K562 (cell line): ENCODE data around the gene SLC22A6. TPM values are rescaled to one million over a fixed set of nuclear protein-coding genes. Genes with fewer than 3 reads are reported as not detected.

Experiments
- AFF1 ChIP-seq, 2 experiments: fragments of 450-650 bp; IDR thresholded peaks; 2 replicates each; pipeline ENCODE4 v1.6.1; 2018; ENCODE audit warnings: mild to moderate bottlenecking in 2 of 2, low read depth in 1 of 2; ENCODE audit not compliant: partially characterized antibody in 2 of 2
- FOXK1 ChIP-seq: sonication (generic); formaldehyde crosslinking; IDR thresholded peaks from 2 replicates; pipeline ENCODE4 v1.8.0; 2022; ENCODE audit warnings: missing genetic modification reagents, mild to moderate bottlenecking, borderline replicate concordance
- KAT2B ChIP-seq: IDR thresholded peaks from one replicate; pipeline ENCODE4 v1.6.1; 2012; ENCODE audit warnings: low read depth, mild to moderate bottlenecking, control low read depth, inconsistent platforms, low read length, moderate library complexity
- LARP7 ChIP-seq: fragments of 450-650 bp; IDR thresholded peaks from 2 replicates; pipeline ENCODE4 v1.6.1; 2016
- NKRF ChIP-seq: fragments of 450-650 bp; IDR thresholded peaks from 2 replicates; pipeline ENCODE4 v1.6.1; 2016; ENCODE audit warnings: borderline replicate concordance
- PHB ChIP-seq: fragments of 250-450 bp; sonication (Bioruptor Pico); IDR thresholded peaks from 2 replicates; pipeline ENCODE4 v1.5.0; 2021
- PHB2 ChIP-seq: fragments of 450-650 bp; IDR thresholded peaks from 2 replicates; pipeline ENCODE4 v1.6.1; 2017; ENCODE audit warnings: low read depth
- POLR2B ChIP-seq: fragments of 450-650 bp; IDR thresholded peaks from 2 replicates; pipeline ENCODE4 v1.6.1; 2018; ENCODE audit warnings: low read depth; ENCODE audit not compliant: partially characterized antibody
- YBX1 ChIP-seq: fragments of 450-650 bp; IDR thresholded peaks from 2 replicates; pipeline ENCODE4 v1.7.1; 2016; ENCODE audit warnings: mild to moderate bottlenecking
- ZC3H4 ChIP-seq: sonication (generic); formaldehyde crosslinking; IDR thresholded peaks from 2 replicates; pipeline ENCODE4 v1.9.0; 2021; ENCODE audit warnings: missing genetic modification reagents, borderline replicate concordance
- ZNF395 ChIP-seq: fragments of 200-800 bp; sonication (Bioruptor generic); IDR thresholded peaks from 2 replicates; pipeline ENCODE4 v1.6.1; 2017; ENCODE audit warnings: missing genetic modification characterization, missing compliant biosample characterization
- polyA plus RNA-seq, 8 experiments: library from polyadenylated mRNA; depleted of rRNA in 4 of 8; stranded (reverse) in 5 of 8; unstranded in 3 of 8; fragments of >200 nt; fragmentation: Nextera tagmentation in 2 of 8; fragmentation: Illumina TruSeq in 1 of 8; extraction: Ambion mirVana in 2 of 8; extraction: Trizol in 1 of 8; gene quantifications; 2 replicates each; pipeline versions ENCODE4 v1.2.1 to v1.2.3, GENCODE V29; 2011 to 2014; ENCODE audit warnings: inconsistent platforms in 1 of 8, missing spikeins in 1 of 8
- total RNA-seq, 7 experiments: library from RNA; depleted of rRNA in 6 of 7; stranded (reverse); fragments of >200 nt in 6 of 7; fragmentation: Illumina TruSeq in 2 of 7; extraction: Trizol in 2 of 7; gene quantifications; 2 replicates each; pipeline versions ENCODE4 v1.2.1 to v1.2.3, GENCODE V29; 2011 to 2021; ENCODE audit warnings: low replicate concordance in 1 of 7

Gene SLC22A6
- total and polyA plus RNA-seq, 9 of the 15 experiments (the other 6 are each of a cell fraction or from before 2014, with no cell fraction given) = not detected

GRCh38 chr11:63022441-63022840, 37.7 kb upstream of the SLC22A6 start (continued):
- TF ChIP-seq AFF1 (IDR thresholded peaks at IDR 0.05; ENCODE audit: low read depth in 1 of 2, partially characterized antibody in 2 of 2) (no peak), PHB2 (no peak), KAT2B (no peak), YBX1 (no peak), ZNF395 (CRISPR knock-in tag) (no peak), PHB (no peak), ZC3H4 (CRISPR knock-in tag) (no peak), POLR2B (no peak), NKRF (no peak), LARP7 (no peak), FOXK1 (CRISPR knock-in tag) (no peak)
